AG09319 (cell line): ENCODE measurements around the gene SAA4.
"Not testable (repeated sequence)": the region's sequence is repeated elsewhere in the genome, so short reads cannot be mapped to it uniquely, and the experiment has no call there.

ENCODE experiments used
- DNase-seq: peaks from one replicate; pipeline ENCODE4 v3.0.0-alpha.2; 2010; ENCODE audit warnings: low read depth; ENCODE audit errors: extremely low read depth
- TF ChIP-seq, protein P1 (sequence below): IDR thresholded peaks from 2 replicates; pipeline ENCODE4 v1.5.1; 2011; ENCODE audit warnings: low read depth, mild to moderate bottlenecking, inconsistent platforms, low read length, moderate library complexity

Gene SAA4, protein sequence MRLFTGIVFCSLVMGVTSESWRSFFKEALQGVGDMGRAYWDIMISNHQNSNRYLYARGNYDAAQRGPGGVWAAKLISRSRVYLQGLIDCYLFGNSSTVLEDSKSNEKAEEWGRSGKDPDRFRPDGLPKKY

GRCh38 chr11:18236664-18237356, at the start of gene SAA4:
TSS of gene SAA4 (minus strand) at chr11:18236802. CDS start at chr11:18235926, 876 bp downstream.
- DNase-seq, result no peak
- TF ChIP-seq, protein P1, sequence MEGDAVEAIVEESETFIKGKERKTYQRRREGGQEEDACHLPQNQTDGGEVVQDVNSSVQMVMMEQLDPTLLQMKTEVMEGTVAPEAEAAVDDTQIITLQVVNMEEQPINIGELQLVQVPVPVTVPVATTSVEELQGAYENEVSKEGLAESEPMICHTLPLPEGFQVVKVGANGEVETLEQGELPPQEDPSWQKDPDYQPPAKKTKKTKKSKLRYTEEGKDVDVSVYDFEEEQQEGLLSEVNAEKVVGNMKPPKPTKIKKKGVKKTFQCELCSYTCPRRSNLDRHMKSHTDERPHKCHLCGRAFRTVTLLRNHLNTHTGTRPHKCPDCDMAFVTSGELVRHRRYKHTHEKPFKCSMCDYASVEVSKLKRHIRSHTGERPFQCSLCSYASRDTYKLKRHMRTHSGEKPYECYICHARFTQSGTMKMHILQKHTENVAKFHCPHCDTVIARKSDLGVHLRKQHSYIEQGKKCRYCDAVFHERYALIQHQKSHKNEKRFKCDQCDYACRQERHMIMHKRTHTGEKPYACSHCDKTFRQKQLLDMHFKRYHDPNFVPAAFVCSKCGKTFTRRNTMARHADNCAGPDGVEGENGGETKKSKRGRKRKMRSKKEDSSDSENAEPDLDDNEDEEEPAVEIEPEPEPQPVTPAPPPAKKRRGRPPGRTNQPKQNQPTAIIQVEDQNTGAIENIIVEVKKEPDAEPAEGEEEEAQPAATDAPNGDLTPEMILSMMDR, result no peak

- TF ChIP-seq, protein P1, result no peak
- no peak for DNase-seq
These were observed 49.2 kb upstream of the SAA4 start for GRCh38 chr11:18285841-18286240.

- DNase-seq, result no peak
- TF ChIP-seq, protein P1, result no peak
These were observed 46.0 kb upstream of the SAA4 start for GRCh38 chr11:18282626-18283025.

DNA sequence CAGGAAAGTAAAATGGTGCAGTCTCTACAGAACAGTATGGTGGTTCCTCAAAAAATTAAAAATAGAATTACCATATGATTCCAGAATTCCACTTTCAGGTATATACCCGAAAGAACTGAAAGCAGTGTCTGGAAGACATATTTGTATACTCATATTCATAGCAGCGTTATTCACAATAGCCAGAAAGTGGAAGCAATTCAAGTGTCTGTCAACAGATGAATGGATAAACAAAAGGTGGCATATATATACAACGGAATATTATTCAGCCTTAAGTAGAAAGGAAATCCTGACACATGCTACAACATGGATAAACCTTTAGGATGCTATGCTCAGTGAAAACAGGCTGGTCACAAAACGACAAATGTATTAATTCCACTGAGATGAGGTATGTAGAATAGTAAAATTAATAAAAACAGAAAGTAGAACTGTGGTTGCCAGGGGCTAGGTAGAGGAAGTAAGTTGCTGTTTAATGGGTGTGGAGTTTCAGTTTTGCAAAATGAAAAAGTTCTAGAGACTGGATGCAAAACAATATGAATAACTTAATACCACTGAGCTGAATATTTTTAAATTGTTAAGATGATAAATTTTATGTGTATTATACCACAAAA, 43.9 kb upstream of the SAA4 start:
- DNase-seq, result no peak
- TF ChIP-seq, protein P1, result no peak

DNA sequence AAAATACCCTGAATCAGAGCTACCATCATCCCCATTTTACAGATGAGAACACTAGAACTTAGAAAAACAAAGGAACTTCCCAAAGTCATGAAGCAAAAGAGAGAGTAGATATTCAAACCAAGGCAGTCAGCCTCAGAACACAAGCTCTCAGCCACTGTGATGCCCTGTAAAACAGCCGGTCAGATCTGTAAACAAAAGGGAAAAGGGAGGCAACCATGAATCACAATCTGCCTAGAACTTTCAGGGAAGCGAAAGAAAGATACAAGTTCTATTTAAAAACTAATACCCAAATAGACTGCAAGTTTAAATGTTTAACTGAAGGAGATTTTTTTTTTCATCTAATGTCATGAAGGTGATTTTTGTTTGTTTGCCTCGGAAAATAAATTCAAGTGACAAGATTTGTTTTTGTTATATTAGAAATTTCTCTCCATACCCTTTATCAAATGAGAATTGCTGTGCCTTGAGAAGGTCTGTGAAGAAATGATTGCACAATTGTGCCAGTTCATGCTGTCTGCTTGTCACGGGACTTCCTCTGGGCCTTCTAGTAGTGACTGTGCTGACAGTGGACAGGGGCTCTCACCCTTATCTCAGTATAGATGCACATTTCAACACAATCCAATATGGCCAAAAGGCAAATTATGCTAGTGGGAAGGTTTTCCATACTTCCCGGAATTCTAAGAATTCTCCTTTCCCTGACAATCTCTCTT, 41.1 kb upstream of the SAA4 start:
- TF ChIP-seq, protein P1, result no peak
- no peak for DNase-seq

- DNase-seq, result no peak
- TF ChIP-seq, protein P1, result no peak
These were observed 34.6 kb upstream of the SAA4 start for GRCh38 chr11:18271206-18271605.

GRCh38 chr11:18270102-18270501, 33.5 kb upstream of the SAA4 start:
- TF ChIP-seq, protein P1, result no peak
- no peak for DNase-seq

GRCh38 chr11:18269252-18269651, 32.6 kb upstream of the SAA4 start:
- DNase-seq, result not testable (repeated sequence)

GRCh38 chr11:18267335-18268133, 30.9 kb upstream of the SAA4 start:
- not testable (repeated sequence) for DNase-seq
